ENCODE data around the gene FRAT1. TPM values are rescaled to one million over a fixed set of nuclear protein-coding genes. Genes with fewer than 3 reads are reported as not detected.
A peak's percentile ranks its signal among the peaks of the same experiment; 100 is the strongest.
"Not testable (repeated sequence)": the region's sequence is repeated elsewhere in the genome, so short reads cannot be mapped to it uniquely, and the experiment has no call there.

The FRAT1 gene
- total RNA-seq, 1 experiment from 2014 or later: 1.7 TPM

- H3K9ac ChIP-seq (ENCODE audit: low read length): peak overlapping the region; percentile 83
- DNase-seq (ENCODE audit: low read depth, low spot score); H4K20me1 ChIP-seq (ENCODE audit: insufficient read depth); intact Hi-C loops (cut with micrococcal nuclease); RAD21 ChIA-PET (ENCODE audit: low non-redundant PET in 1 of 2, low total read pairs in 2 of 2, uncharacterized antibody in 2 of 2, unreplicated experiment in 2 of 2); ATAC-seq; H3K27me3 ChIP-seq (ENCODE audit: insufficient read depth, low read length); H3K36me3 ChIP-seq (ENCODE audit: control insufficient read depth in 1 of 2, insufficient read depth in 2 of 2, low read length in 2 of 2); H3K9me3 ChIP-seq (ENCODE audit: control insufficient read depth in 1 of 2, insufficient read depth in 1 of 2, low read depth in 1 of 2, low read length in 2 of 2); H3K9me2 ChIP-seq (ENCODE audit: insufficient read depth); H2AFZ ChIP-seq (ENCODE audit: low read depth, low read length, poor library complexity, severe bottlenecking); BruUV-seq (replicated peaks): not testable (repeated sequence)
- H3K4me2 ChIP-seq (ENCODE audit: low read length): peak overlapping the region; percentile 81
- TF ChIP-seq POLR2AphosphoS5 (IDR thresholded peaks at IDR 0.05; ENCODE audit: low read depth, low read length): peak; percentile 38; the same call in 1 of the 2 replicates
- ChIA-PET POLR2A (interaction anchor here (1.0 kb wide), 1 partner anchor 12 kb away, joined by 3 read pairs; no protein-coding TSS in a partner anchor), CTCF (interaction anchor here (3.1 kb wide), 1 partner anchor 12 kb away, joined by 15 read pairs; no protein-coding TSS in a partner anchor)
- peaks cover 37% of the 10 kb centered on the region for H3K79me2 ChIP-seq (ENCODE audit: insufficient read depth, low read length)
- H3K4me1 ChIP-seq (ENCODE audit: control insufficient read depth in 1 of 2, insufficient read depth in 2 of 2, low read length in 2 of 2): peaks cover 3 to 11% of the 10 kb centered on the region in 2 experiments; a peak in 2 of 4 replicates
- peak overlapping the region; percentile 70 to 74 for H3K4me3 ChIP-seq (replicated peaks in 1 of 2; ENCODE audit: low read depth in 1 of 2, low read length in 2 of 2)
- H3K27ac ChIP-seq (ENCODE audit: low read depth, low read length): peak overlapping the region; percentile 92; the same call in 1 of the 2 replicates
Measured at GRCh38 chr10:97290576-97291356, 28.3 kb upstream of the FRAT1 start.

DNA sequence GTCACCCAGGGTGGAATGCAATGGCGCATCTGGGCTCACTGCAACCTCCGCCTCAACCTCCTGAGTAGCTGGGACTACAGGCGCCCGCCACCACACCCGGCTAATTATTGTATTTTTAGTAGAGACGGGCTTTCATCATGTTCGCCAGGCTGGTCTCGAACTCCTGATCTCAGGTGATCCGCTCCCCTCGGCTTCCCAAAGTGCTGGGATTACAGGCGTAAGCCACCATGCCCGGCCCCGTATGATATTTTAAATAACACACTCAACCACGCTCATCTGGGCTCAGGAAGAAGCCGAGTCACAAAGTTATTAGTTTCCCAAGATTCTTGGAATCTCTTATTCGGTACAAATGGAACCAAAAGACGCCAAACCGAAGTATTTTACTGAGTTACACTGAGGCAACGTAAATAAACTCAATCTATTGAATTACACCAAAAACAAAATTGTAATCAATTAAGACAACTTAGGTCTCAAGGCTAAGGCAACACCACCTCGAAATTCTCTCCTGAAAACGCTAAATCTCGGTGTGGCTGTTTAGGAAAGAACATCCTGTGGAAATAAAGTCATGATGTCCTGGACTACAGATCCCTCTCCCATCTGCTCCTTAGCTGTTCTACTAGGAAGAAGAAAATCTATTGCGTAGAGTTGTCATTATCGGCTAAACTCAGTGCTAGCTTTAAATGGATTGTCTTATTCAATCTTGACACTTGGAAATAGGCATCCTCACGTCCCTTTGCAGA, 27.5 kb upstream of the FRAT1 start:
- Histone ChIP-seq H3K9ac (ENCODE audit: low read length) (peak overlapping the region; percentile 83), H3K27me3 (ENCODE audit: insufficient read depth, low read length) (no peaks in the 10 kb centered on the region), H3K4me1 (ENCODE audit: control insufficient read depth in 1 of 2, insufficient read depth in 2 of 2, low read length in 2 of 2) (peaks cover 3 to 11% of the 10 kb centered on the region in 2 experiments; a peak in 2 of 4 replicates), H3K36me3 (ENCODE audit: control insufficient read depth in 1 of 2, insufficient read depth in 2 of 2, low read length in 2 of 2) (no peaks in the 10 kb centered on the region; a peak in 1 of 4 replicates), H3K79me2 (ENCODE audit: insufficient read depth, low read length) (peaks cover 37% of the 10 kb centered on the region), H2AFZ (ENCODE audit: low read depth, low read length, poor library complexity, severe bottlenecking) (no peak overlapping the region), H3K4me3 (replicated peaks in 1 of 2; ENCODE audit: low read depth in 1 of 2, low read length in 2 of 2) (peak overlapping the region; percentile 70 to 74), H3K27ac (ENCODE audit: low read depth, low read length) (peak overlapping the region; percentile 92), H4K20me1 (ENCODE audit: insufficient read depth) (no peaks in the 10 kb centered on the region), H3K9me3 (ENCODE audit: control insufficient read depth in 1 of 2, insufficient read depth in 1 of 2, low read depth in 1 of 2, low read length in 2 of 2) (no peaks in the 10 kb centered on the region), H3K4me2 (ENCODE audit: low read length) (peak overlapping the region; percentile 81), H3K9me2 (ENCODE audit: insufficient read depth) (no peaks in the 10 kb centered on the region)
- POLR2A ChIA-PET: interaction anchor here (1.4 kb wide), 1 partner anchor 10 kb away, joined by 3 read pairs; no protein-coding TSS in a partner anchor
- CTCF ChIA-PET: interaction anchor here (3.1 kb wide), 1 partner anchor 13 kb away, joined by 15 read pairs; no protein-coding TSS in a partner anchor
- ATAC-seq (peak; percentile 2; the same call in 1 of the 2 replicates), DNase-seq (ENCODE audit: low read depth, low spot score) (no peak)
- TSS peak; percentile 98 for BruUV-seq (replicated peaks)
- intact Hi-C loops (cut with micrococcal nuclease): loop anchor here (2.0 kb wide), 1 partner anchor 27 kb away; the partner anchor contains the start of gene FRAT1
- no peak for TF ChIP-seq CBX3 (IDR thresholded peaks at IDR 0.05; ENCODE audit: low read depth)
- TF ChIP-seq, protein P1, sequence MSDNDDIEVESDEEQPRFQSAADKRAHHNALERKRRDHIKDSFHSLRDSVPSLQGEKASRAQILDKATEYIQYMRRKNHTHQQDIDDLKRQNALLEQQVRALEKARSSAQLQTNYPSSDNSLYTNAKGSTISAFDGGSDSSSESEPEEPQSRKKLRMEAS (IDR thresholded peaks at IDR 0.05): no peak
- no peak for TF ChIP-seq RAD21 (IDR thresholded peaks at IDR 0.05; ENCODE audit: low read depth)
- no peak for TF ChIP-seq SP1 (IDR thresholded peaks at IDR 0.05; ENCODE audit: low read depth)
- RAD21 ChIA-PET (ENCODE audit: low non-redundant PET in 1 of 2, low total read pairs in 2 of 2, uncharacterized antibody in 2 of 2, unreplicated experiment in 2 of 2): no interaction called here

All from HCT116 (cell line).